HPDE6-E6E7 (cell line): ENCODE data around the gene WDR37.
"Not testable (repeated sequence)": the region's sequence is repeated elsewhere in the genome, so short reads cannot be mapped to it uniquely, and the experiment has no call there.

Source experiments
- DNase-seq: peaks from one replicate; pipeline ENCODE4 v3.0.0; 2011; ENCODE audit warnings: missing footprints; ENCODE audit errors: extremely low spot score

Gene WDR37

DNA sequence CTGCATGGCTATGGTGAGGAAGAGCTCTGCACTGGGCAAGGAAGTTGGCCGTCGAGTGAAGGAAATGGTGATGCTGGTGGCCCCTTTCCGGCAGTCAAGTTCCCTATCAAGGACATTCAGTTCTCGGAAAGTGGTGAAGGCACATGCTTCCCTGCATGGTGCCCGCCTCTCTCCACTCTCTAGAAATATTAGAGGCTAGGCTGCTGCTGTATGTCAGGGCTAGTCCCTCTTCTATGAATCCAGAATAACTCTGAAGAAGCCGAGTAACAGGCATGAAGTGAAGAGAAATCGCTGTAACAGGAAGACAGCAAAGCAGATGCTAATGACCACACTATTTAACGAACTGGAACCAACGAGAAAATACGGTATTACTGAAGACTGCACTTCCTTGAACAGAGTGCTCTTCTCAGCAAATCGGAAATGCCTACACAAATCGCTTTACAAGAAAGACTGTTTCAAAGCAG, 12.6 kb upstream of the WDR37 start:
- no peak for DNase-seq

DNA sequence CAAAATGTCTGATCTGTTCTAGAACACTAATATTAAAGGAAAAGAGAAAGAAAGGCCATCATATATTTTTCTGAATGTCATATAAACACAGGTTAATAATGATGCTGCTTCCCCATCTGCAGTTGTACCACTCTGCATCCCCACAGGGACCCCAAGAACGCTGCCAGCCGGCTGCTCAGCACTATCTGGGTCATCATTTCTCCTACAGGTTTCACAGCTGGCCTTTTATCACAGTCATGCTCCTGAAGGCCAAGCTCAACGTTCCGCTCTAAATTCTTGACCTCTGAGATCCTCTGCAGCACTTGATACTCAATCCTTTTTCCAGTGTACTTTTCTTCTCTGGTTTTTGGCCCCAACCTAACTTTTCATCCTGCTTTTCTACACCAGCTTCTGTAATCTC, 12.0 kb upstream of the WDR37 start:
- DNase-seq, result no peak

DNA sequence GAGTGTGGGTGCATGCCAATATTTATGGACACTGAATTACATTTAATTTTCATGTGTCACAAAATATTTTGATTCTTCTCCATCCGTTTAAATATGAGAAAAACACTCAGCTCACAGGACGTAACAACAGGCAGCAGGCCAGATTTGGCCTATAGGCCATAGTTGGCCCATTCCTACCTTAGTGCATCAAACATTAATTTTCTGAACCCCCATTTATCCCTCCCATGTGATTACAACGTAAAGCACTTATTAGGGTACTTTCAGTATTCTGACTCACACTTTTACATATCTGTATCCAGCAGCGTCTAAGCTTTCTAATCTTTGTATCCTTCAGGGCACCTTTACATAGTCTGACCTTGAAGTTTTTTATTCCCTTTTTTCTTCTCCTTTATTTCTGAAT, 11.2 kb upstream of the WDR37 start:
- no peak for DNase-seq

DNA sequence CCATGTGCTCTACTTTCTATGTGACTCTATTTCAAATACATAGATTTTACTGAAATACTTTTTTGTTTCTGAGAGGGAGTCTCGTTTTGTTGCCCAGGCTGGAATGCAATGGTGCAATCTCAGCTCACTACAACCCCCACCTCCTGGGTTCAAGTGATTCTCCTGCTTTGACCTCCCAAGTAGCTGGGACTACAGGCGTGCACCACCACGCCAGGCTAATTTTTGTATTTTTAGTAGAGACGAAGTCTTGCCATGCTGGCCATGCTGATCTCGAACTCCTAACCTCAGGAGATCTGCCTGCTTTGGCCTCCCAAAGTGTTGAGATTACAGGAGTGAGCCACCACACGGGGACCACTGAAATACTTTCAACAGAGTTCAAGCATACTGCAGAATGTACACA, 10.8 kb upstream of the WDR37 start:
- no peak for DNase-seq

DNA sequence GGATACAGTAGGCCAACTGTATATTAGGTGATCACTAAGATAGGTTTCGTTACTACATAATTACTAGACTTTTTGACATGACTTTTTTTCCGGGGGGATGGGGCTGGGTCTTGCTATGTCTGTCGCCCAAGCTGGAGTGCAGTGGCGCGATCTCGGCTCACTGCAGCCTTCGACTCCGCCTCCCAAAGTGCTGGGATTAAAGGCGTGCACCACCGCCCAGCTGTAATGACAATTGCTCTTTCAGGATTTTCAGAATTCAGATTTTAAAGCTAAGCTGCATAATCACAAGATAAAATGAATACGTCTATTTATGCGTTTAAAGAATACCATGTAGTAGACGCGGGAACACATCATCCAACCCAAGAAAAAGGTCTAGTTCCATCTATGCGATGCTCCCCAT, 8.2 kb upstream of the WDR37 start:
- DNase-seq, result no peak

DNA sequence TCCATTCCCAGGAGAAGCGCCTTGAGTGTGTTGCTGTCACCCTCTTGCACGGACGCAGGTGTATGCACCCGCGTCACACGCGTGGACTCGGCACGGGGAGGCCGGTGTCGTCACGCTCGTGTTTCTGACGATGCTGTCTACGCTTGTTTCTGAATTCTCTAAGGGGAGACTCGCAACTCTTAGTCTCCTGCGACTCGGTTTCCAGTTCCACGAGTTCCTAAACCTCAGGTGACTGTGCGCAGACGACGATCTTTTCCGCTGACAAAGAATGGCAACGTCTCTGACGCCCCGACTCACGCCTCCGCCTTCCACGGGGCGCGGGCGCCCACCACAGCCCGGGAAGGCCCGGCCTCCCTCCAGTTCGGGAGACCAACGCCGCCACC, 7.8 kb upstream of the WDR37 start:
- no peak for DNase-seq

DNA sequence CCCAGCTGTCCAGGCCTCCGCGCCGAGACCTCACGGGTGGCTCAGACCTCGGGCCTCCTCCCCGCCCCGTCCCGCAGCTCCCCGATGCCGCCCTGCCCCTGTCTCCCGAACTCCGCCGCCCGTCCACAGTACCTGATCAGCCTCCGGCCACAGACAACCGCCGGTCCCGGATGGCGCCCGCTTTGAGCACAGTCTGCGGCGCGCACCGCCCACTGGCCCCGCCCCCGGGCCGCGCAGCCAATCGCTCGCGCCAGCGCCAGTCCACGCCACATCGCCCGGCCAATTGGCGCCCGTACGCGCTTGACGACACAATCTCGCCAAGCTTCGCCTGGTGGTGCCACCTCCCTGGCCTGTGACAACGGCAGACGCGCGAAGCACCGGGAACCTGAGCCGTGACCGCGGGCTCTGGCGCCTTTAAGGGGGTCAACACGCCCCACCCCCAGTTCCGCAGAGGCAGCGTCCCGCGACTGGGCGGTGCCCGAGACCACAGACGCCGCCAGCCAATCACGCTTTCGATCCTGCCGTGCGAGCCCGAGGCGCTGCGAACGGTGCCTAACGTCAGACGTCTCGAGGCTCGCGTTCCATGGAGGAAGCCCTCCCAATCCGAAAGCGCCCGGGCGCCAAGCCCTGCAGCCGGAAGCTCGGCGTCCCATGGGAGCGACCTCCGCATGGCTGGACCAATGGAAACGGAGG, 7.3 kb upstream of the WDR37 start, which contains the start of gene IDI1:
Gene IDI1 (minus strand): TSS at position 388 of the 693 bp plus-strand sequence. CDS start 116 bp downstream, at position 272.
- peak; percentile 52 for DNase-seq

DNA sequence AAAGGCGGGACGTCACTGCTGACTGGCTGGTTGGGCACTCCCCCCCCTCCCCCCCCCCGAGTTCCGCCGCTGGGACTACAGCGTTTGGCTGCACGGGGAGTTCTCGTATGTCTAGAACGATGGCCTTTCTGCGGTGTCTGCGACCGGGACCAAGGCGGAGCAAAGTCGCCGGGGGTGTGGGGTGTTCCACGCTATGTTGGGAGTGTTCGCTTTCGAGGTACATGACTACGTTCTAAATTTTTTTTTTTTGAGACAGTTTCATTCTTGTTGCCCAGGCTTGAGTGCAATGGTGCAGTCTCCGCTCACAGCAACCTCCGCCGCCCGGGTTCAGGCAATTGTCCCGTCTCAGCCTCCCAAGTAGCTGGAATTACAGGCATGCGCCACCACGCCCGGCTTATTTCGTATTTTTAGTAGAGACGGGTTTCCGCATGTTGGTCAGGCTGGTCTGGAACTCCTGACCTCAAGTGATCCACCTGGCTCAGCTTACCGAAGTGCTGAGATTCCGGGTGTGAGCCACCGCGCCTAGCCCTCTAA, 6.7 kb upstream of the WDR37 start:
- DNase-seq, result no peak

DNA sequence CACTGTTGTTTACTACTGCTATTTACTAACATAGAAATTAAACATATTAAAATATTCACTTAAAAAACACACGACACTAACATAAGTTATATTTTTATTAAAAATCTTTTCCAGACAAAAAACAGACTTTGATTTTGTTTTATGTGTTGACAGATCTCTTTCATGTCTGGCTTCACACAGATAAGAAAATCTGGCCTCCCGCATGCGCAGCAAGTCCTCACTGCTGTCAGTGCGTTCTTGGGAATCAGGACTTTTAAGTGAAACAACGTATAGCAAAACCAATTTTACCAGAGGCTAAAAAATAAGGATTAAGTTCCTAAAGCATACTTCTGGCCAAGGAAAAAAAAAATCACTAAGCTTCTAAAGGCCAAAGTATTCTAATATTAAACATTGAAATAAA, 6.0 kb upstream of the WDR37 start:
- no peak for DNase-seq

DNA sequence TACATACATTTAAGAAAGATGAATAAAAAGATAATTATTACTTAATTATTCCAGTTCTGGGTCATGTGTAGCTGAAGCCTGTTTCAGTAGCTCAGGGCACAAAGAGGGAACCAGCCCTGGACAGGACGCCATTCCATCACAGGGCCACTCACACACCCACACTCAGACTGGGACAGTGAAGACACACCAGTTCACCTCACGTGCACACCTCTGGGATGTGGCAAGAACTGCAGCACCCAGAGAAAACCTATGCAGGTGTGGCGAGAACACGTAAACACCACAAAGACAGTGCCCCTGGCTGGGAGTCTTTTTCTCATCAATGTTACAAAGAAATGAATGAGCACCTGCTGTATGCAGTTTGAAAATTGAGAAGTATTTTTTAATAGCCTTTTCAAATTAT, 5.6 kb upstream of the WDR37 start:
- no peak for DNase-seq

DNA sequence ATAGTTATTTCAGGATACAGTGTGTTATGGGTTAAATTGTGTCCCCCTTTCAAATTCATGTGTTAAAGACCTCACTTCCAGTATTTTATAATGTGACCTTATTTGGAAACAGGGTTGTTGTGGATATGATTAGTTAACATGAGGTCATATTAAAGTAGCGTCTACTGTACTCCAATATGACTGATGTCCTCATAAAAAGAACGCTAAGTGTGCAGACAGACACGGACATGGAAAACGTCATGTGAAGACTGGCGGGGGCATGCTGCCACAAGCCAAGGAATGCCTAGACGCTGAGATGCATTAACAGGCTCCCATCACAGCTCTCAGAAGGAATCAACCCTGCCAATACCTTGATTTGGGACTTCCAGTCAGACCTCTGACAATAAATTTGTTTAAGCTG, 1.5 kb upstream of the WDR37 start:
- DNase-seq, result no peak

DNA sequence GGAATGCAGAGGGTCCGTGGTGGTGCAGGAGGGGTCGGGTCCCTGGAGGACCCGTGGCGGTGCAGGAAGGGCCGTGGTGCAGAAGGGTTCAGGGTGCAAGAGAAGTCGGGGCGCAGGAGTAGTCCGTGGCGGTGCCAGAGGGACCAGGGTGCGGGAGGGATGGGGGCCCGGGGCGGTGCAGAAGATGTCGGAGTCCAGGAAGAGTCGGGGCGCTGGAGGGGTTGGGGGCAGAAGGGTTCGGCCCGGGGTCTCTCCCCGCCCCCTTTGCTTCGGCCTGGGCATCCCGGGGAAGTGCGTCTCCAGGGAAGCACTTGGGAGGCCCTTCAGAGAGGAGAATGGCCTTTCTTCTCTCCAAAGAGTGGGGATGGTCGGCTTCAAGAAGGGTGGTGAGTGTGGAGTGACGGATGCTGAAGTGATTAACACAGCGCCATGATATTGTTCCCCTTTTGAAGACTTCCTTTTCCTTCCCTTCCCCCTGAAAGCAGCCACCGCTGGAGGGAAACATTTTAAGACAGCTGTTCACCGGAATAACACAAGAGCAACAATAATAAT, 997 bp downstream of the WDR37 start:
- no peak for DNase-seq

DNA sequence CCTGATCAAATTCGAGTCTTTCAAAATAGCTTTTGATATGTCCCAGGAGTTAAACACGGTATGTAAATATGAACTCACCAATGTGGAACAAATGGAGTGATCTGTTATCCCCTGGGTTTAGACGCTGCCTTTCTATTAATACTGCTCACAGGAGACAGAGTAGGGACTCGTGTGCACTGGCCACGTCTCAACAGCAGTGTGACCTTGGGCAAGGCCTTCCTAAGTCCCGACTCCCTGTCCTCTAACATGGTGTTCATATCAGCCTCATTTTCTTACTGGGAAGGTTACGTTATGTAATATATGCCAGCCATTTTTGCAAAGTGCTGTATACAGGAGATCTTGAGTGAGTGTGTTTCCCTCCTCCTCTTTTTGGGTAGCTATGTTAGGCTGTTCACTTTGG, 1.8 kb downstream of the WDR37 start:
- no peak for DNase-seq

DNA sequence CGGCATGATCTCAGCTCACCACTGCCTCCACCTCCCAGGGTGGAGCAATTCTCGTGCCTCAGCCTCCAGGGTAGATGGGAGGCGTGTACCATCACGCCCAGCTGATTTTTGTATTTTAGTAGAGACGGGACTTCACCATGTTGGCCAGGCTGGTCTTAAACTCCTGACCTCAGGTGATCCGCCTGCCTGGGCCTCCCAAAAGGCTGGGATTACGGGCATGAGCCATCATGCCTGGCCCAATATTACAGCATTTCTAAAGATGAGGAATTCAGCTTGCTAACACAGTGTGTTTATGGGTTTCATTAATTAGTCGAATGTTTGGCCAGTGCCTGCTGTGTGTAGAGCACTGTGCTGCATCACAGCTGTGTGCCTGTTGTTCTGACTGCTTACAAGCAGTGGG, 3.7 kb downstream of the WDR37 start:
- DNase-seq, result no peak

DNA sequence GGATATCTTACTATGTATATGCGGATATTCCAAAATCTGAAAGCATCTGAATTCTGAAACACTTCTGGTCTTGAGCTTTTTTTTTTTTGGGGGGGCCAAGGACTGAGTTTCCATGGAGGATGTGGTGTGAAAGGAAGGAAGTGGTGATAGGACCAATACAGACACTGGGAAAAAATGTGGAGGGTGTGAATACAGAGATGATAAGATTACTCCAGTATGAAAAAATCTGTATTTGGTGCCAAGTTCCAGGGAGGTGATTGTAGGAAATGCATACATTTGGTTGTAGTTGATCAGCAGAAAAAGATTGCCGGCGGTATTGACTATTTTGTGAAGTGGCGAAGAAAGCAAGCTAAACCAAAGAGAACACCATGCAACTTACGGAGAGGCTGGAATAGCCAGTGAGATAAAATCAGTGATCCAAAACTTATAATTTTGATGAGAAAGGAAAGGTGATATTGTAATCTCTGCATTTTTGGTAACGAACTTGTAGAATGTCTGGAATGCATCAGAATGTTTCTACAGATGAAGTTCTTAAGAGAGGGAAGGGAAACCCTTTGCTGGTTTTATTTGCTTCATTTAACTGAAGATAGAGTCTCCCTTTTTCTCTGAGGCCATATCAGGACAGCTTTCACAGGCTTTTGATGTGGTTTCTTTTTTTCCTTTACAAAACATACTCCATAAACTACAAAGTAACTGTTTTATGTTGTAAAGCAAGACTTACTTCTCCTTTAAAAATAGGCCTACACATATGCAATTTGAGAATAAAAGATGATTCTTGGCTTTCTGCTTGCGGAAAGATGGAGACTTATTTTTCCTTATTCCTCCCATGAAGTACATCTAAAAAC, 6.0 kb downstream of the WDR37 start:
- no peak for DNase-seq

DNA sequence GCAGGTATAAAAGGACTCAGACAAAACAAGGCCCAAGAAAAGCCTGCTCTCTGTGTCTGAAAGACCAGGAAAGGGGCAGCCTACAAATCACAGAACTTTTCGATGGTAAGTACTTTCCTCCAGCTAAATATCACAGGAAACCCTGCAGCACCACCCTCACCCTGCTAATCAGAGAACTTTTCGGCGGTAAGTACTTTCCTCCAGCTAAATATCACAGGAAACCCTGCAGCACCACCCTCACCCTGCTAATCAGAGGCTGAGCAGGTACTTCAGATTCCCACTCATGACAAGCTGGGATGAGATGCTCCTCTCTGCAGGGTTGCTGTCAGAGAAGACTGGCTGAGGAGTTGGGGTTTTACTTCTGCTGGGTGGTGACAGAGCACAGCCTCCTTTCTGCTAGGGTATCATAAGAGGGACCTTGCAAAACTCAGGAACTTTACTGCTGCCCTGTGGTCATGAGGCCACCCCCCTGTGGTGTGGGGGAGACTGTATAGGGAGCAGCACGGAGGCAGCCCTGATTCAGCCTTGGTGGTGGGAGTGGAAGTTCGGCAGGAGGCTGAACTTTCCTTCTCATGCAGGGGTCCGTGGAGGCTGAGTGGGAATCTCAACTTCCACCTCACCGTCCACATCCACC, 7.2 kb downstream of the WDR37 start:
- DNase-seq, result no peak

DNA sequence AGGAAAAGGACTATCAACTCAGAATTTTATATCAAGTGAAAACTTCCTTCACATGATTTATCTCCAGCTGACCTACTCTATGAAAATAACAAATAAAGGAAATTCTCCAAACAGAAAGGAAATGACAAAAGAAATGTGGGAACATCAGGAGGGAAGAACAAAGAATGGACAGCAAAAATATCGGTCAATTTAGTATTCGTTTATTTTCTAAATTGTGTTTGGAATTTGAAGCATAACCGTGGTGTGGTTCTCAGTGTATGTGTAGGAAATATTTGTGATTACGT, 8.7 kb downstream of the WDR37 start:
- DNase-seq, result no peak

DNA sequence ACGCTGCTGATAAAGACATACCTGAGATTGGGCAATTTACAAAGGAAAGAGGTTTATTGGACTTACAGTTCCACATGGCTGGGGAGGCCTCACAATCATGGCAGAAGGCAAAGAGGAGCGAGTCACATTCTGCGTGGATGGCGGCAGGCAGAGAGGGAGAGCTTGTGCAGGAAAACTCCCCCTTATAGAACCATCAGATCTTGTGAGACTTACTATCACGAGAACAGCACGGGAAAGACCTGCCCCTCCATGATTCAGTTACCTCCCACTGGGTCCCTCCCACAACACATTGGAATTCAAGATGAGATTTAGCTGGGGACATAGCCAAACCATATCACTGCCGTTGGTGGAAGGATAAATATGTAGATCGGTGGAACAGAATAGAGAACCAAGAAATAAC, 10.5 kb downstream of the WDR37 start:
- DNase-seq, result not testable (repeated sequence)

DNA sequence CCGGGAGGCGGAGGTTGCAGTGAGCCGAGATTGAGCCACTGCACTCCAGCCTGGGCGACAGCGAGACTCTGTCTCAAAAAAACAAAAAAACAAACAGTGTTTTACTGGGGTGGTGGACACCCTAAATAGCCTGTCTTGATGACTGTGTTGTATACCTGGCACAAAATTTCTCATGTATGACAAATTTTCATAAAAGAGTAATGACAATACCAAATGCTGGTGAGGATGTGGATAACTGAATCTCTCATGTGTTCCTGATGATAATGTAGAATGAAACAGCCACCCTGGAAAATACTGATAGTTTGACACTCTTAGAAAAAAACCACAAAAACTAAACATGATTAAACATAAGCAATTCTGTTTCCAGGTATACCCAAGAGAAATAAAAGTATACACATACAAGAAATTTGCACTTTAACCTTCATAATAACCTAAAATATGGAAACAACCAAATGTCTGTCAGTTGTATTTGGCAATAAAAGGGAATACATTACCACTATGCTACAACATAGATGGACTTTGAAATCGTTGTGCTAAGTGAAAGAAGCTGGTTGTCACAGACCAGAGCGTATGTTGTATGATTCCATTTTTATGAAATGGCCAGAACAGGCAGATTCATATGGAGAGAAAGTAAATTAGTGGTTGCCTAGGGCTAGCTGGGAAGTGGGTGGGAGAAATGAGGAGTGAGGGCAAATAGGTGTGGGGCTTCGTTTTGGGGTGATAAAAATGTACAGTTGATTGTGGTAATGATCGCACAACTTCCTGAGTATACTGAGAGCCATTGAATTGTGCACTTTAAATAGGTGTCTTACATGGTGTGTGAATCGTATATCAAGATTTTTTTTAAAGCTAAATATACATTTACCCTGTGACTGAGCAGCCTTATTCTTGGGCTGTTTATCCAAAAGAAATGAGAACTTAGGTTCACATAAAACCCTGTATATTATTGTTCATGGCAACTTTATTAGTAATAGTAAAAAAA, 12.5 kb downstream of the WDR37 start:
- DNase-seq, result no peak

DNA sequence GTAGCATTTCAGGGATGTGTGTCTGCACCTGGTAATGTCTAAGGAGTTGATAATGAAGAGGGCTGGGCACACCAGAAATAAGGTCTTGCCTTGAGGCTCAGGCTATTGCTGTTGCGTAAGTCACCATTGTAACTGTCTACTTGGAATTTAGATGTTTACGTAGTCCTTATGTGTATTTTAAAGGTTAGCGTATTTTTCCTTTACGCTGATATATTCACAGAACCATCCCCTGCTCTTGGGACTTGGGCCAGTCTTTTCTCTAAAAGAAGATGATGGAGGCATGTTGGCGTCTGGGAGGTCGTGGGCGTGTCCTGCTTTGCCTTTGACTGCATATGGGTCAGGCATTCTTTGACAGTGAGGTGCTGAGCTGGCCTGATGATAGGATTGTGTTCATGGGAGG, 14.7 kb downstream of the WDR37 start:
- no peak for DNase-seq

DNA sequence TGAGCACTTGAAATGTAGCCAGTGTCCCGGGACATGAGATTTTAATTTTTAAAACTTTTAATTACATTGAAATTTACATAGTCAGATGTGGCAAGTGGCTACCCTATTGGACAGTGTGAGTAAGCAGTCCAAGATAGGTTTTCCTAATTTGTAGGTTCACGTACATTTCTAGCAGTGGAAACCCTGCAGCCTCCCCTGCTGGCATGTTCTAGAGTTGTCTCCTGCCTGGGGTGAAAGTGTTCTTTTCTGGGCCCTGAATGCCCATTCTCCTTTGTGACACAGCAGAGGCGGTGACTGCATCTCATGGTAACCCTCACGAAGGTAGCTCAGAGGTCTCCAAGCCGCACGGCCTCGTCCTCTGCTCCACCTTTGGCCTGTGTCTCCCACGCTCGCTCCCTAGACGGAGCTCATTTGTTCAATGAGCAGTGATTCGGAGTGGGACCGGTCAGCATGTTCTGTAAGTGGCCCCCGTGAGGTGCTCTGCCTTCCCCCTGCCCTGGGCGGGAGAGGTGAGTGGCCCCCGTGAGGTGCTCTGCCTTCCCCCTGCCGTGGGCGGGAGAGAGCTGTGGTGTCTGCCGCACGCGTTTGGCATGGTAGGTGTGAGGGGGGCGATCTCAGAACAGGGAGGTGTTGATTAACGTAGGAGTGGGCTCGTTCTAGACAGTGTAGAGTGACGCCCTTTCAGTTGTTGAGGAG, 18.0 kb downstream of the WDR37 start:
- DNase-seq, result no peak
